GM18517 (cell line): ENCODE measurements around the gene CTNNA2.

Experiments
- ATAC-seq: cut with Tn5 transposase; IDR thresholded peaks from one replicate; pipeline ENCODE4 v1.9.1; 2021; ENCODE audit warnings: mild to moderate bottlenecking, moderate library complexity; ENCODE audit not compliant: unreplicated experiment

CTNNA2 gene

DNA sequence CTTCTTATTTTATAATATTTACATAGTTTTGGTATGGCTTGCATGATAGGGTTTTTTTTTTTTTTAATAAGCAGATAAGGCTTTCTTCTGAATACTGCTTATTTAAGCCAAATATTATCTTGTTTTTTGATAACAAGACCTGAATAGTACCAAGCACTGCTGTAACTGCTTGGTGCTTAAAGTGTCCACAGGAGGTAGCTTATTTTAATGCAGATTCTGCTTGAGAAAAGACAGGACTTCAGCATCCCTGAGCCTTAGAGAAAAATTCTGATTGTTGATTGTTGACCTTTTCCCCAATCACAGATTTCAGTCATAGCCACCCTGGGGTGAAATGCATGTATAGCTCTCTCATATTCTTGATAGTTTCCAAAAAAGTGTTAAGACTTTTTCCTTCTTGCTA lies 336.4 kb downstream of the CTNNA2 start:
- no peak for ATAC-seq

DNA sequence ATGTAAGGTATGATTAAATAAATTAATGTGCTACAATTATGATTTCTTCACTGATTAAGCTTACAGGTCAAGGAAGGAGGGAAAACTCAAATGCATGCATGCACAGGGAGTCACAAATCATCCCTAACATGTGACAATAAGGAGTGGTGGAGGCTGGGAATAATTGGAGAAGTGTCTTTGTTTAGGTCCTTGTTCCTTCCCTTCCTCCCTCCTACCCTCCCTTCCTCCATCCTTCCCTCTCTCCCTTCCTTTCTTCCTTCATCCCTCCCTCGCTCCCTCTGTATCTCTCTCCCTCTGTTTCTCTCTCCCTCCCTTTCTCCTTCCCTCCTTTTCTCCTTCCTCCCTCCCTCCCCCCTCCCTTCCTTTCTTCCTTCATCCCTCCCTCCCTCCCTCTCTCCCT lies 337.1 kb downstream of the CTNNA2 start:
- ATAC-seq: no peak

GRCh38 chr2:79850912-79851311 lies 338.1 kb downstream of the CTNNA2 start:
- ATAC-seq: no peak

- ATAC-seq: no peak
Measured at GRCh38 chr2:79855264-79856006, 342.6 kb downstream of the CTNNA2 start.

GRCh38 chr2:79857888-79858287 lies 345.0 kb downstream of the CTNNA2 start:
- no peak for ATAC-seq

DNA sequence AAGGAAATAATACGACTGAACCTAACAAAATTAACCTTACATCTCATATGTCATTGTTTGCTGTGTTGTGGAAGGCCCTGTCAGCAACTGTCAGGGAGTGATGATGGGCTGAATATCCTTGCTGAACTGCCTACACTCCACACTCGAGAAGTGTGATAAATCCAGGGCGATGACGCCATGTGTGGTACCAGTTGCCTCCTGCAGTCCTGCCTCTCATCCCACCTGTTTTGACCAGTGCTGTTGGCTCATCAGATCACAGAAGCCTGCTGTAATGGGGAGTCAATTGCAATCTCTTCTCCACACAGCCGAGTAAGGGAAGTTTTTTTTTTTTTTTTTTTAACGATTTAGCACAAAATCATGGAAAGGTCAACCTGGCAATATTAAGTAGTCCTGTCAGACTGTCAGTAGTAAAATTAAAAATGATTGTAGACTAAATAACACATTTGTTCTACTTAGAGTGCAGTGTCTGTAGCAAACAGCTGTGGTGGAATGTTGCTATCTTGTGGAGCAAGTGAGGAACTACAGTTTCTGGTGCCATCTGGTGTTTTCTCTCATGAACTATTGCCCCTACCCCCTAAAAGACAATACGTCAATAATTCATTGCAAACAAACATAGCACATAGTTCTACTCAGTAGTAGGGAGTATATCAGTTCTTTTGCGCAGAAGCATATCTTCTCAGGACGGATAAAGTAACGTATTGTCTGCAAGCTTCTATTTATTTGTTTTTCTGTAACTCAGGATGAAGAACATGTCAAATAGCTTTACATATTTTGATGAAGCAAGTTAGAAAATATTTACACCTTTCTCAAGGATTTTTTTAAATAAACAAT lies 347.6 kb downstream of the CTNNA2 start:
- ATAC-seq: no peak

DNA sequence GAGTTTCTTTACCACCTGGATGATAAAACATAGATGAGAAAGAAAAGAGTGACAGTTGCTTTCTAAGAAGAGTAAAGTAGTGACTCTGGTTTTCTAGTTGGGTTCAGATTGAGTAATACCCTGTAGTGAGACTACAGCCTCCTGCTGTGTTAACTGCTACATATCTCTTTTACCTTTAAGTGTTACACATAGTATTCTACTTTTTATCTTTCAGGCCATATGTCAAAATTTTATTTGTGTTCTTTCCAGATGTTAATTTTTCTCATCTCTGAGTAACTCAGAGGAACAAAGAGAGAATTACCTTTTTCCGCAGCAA lies 348.2 kb downstream of the CTNNA2 start:
- no peak for ATAC-seq

DNA sequence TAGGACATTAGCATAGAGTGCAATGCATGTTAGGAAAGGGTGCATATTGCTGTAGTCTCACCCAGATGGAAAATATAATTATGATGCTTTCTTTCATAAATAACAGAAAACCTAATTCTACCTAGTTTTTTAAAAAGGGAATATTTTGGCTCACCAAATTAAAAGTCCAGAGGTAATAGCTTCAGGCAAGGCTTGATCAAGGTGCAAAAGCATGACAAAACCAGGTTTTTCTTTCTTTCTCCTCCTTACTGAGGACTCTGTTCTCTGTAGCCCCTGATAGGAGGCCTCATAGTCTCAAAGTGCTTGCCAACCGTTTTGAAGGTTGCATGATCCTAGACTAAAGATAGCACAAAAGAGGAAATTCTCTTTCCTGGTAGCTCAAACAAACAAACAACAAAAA lies 349.9 kb downstream of the CTNNA2 start:
- ATAC-seq: no peak

- no peak for ATAC-seq
Measured at GRCh38 chr2:79872656-79873055, 359.8 kb downstream of the CTNNA2 start.

GRCh38 chr2:79874015-79874414 lies 361.2 kb downstream of the CTNNA2 start:
- ATAC-seq: no peak

DNA sequence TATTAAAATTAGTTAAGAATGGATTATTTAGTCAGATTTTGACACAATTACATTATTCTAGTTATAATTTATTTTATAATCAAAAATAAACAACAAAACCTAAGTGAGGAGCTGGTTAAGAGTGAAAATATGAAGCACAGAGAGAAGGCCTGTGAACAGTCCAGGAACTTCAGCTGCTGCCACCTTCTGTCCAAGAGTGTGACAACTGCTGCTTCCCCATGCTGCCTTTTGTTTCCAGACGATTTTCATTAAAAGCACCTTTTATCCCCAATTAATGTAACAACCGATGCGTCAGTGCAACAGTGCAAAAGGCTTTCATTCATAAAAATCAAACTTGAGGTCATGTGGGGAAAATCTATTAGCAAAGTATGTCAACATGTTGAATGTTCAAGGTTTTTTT lies 363.6 kb downstream of the CTNNA2 start:
- ATAC-seq: no peak

DNA sequence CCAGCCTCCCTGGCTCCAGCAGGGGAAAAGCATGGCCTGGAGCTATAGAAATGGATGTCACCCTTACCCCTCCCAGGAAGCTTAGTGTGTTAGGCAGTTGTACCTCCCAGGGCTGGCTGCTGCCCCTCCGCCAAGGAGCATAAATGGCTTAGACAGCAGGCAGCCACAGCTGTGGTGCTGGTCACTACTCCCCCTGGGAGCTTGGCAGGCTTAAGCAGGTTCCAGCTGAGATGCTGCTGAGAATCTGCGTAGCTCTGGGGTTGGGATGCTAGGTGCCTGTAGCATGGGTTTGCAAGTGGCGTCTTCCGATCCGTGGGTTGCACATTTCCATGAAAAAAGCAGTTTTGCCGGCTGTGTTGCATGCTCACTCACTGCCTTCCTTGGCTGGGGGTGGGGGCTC lies 369.7 kb downstream of the CTNNA2 start:
- ATAC-seq: no peak

DNA sequence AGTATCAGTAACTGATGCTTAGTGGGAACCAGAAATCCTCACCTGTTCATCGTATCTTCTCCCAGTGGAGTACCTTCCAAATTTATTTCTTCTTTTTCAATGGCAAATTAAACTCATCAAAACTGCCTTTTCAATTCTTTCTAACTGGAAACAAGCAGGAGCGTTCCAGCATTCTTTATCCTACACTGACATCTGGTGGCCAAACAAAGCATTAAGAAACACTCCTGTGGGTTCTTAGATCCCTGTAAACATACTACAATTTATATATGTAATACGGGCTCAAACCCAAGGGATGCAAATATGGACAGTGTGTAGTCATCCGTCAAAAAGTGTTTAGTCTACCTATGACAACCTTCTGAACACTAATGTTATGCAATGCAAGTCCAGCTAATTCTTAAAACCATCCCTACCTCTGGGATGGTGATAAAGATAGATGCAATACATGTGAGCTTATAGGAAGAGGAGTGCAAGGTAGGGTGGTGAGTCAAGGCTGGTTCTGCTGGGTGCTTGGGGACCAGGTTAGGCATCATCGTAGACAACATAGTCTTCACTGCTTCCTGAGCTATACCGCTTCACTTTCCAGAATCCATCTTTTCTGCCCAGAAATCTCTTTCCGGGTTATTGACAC lies 375.0 kb downstream of the CTNNA2 start:
- ATAC-seq: peak; percentile 64

GRCh38 chr2:79892123-79892522 lies 379.3 kb downstream of the CTNNA2 start:
- no peak for ATAC-seq

- ATAC-seq: no peak
Measured at GRCh38 chr2:79899196-79899595, 386.3 kb downstream of the CTNNA2 start.

- ATAC-seq: no peak
Measured at GRCh38 chr2:79901161-79901560, 388.3 kb downstream of the CTNNA2 start.

GRCh38 chr2:79903222-79904000 lies 390.6 kb downstream of the CTNNA2 start:
- no peak for ATAC-seq

- ATAC-seq: no peak
Measured at GRCh38 chr2:79906139-79906890, 393.5 kb downstream of the CTNNA2 start.

GRCh38 chr2:79909521-79909920 lies 396.7 kb downstream of the CTNNA2 start:
- no peak for ATAC-seq

- ATAC-seq: no peak
Measured at GRCh38 chr2:79910643-79911042, 397.8 kb downstream of the CTNNA2 start.

GRCh38 chr2:79915455-79915854 lies 402.6 kb downstream of the CTNNA2 start:
- no peak for ATAC-seq
